Stomach (tissue), 4 donors: ENCODE results near the gene PRTG.

ENCODE experiments used
- POLR2A ChIP-seq, 4 donors: fragments of 450-650 bp; IDR thresholded peaks; one replicate each; pipeline ENCODE4 v1.6.1; 2016; ENCODE audit warnings: antibody characterized with exemption in 4 of 4, control low read depth in 2 of 4, mild to moderate bottlenecking in 1 of 4, moderate library complexity in 1 of 4
- POLR2AphosphoS5 ChIP-seq, 3 donors: sonication (generic); formaldehyde crosslinking; IDR thresholded peaks; one replicate each; pipeline ENCODE4 v1.6.1; 2016; ENCODE audit warnings: antibody characterized with exemption in 3 of 3
- TF ChIP-seq, protein P1 (sequence below), 7 experiments: fragments of 450-650 bp in 4 of 7; fragments of 200-600 bp in 3 of 7; sonication (generic) in 3 of 7; IDR thresholded peaks; one replicate each; pipeline ENCODE4 v1.5.1; 2016 to 2019; ENCODE audit warnings: antibody characterized with exemption in 7 of 7, control low read depth in 2 of 7, mild to moderate bottlenecking in 1 of 7

DNA sequence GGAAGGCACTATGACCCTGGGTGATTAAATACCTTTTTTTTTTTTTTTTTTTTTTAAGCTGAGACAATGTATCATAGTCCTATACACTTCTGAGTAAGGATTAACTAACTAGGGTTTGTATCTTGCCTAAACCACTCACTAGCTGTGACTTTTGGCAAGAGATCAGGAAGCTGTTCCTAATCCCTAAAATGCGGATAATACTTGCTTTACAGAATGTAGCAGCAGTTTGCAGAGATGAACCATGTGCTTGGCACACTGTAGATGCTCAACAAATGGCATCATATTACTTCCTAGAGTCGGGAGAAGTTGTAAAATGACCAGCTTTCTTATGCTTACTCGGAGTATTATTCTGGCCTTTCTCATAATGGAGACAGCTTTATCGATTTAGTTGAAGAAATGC is 129.2 kb downstream of the PRTG start:
- TF ChIP-seq, protein P1, sequence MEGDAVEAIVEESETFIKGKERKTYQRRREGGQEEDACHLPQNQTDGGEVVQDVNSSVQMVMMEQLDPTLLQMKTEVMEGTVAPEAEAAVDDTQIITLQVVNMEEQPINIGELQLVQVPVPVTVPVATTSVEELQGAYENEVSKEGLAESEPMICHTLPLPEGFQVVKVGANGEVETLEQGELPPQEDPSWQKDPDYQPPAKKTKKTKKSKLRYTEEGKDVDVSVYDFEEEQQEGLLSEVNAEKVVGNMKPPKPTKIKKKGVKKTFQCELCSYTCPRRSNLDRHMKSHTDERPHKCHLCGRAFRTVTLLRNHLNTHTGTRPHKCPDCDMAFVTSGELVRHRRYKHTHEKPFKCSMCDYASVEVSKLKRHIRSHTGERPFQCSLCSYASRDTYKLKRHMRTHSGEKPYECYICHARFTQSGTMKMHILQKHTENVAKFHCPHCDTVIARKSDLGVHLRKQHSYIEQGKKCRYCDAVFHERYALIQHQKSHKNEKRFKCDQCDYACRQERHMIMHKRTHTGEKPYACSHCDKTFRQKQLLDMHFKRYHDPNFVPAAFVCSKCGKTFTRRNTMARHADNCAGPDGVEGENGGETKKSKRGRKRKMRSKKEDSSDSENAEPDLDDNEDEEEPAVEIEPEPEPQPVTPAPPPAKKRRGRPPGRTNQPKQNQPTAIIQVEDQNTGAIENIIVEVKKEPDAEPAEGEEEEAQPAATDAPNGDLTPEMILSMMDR (IDR thresholded peaks at IDR 0.05), result no peak
- TF ChIP-seq POLR2AphosphoS5 (IDR thresholded peaks at IDR 0.05), result no peak
- TF ChIP-seq POLR2A (IDR thresholded peaks at IDR 0.05), result no peak
